ENCODE data around the gene GATD1. TPM values are rescaled to one million over a fixed set of nuclear protein-coding genes. Genes with fewer than 3 reads are reported as not detected.

GATD1 gene
- total RNA-seq, 2 experiments from 2014 or later: 109 to 117 TPM

DNA sequence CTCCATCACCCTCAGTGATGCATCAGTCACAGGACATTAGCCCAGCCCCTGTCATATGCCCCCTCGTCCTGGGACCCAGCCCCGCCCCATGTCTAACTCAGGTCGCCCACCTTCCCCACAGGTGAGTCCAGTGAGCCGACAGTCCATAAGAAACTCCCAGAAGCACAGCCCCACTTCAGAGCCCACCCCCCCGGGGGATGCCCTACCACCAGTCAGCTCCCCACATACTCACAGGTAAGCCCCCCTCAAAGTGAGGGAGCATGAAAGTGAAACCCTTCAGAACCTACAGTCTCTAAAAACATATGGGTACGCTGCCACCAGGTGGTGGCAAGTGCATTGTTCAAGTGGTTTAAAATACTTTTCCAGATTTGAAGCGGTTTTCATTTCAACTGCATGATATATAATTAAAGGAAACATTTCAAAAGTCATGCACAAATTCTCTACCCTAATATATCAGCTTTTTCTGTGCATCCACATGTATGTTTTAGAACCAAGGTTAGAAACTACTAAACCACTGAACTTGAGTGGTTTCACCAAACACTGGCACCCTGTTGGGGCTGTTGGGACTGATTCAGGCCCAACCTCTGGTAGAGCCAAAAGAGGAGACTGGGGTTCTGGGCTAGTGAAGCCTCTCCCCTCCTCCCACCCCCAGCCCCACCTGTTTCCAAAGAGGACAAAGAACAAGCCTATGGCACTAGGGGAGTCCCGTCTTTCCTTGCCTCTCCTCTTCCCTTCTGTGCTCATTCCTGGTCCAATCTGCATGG is 54.0 kb downstream of the GATD1 start:
- Histone ChIP-seq H3K4me2 (ENCODE audit: low read length) (peak overlapping the region; percentile 77), H3K4me1 (ENCODE audit: insufficient read depth, low read length, poor library complexity, severe bottlenecking) (peaks cover 49% of the 10 kb centered on the region), H3K9me2 (ENCODE audit: insufficient read depth, low read length) (no peaks in the 10 kb centered on the region), H3K79me2 (ENCODE audit: insufficient read depth, low read depth, low read length) (no peaks in the 10 kb centered on the region), H2AFZ (ENCODE audit: low read length) (no peak overlapping the region), H3K27ac (ENCODE audit: low read depth, low read length, poor library complexity, severe bottlenecking) (no peak overlapping the region), H3K4me3 (ENCODE audit: low read depth, low read length, poor library complexity, severe bottlenecking) (peak overlapping the region; percentile 48), H3K9me3 (ENCODE audit: low read length) (no peaks in the 10 kb centered on the region), H3K36me3 (ENCODE audit: insufficient read depth, low read length) (no peaks in the 10 kb centered on the region), H4K20me1 (ENCODE audit: insufficient read depth, low read length) (no peaks in the 10 kb centered on the region)
- BruUV-seq (replicated peaks): no TSS peak
- ChIA-PET CTCF (ENCODE audit: unreplicated experiment) (interaction anchor here (0.5 to 1.7 kb wide), 4 partner anchors 21 to 96 kb away, joined by 3 to 26 read pairs (median 4); partner anchors contain the start of genes DEAF1 and TMEM80), POLR2A (interaction anchor here (1.2 to 1.5 kb wide), 2 partner anchors 26 to 66 kb away, joined by 3 read pairs; no protein-coding TSS in a partner anchor)
- intact Hi-C loops (cut with micrococcal nuclease; ENCODE audit: unreplicated experiment): loop anchor here (1.0 to 5.0 kb wide), 4 partner anchors 27 to 275 kb away; no protein-coding TSS in a partner anchor
- no peak for TF ChIP-seq EZH2phosphoT487 (IDR thresholded peaks at IDR 0.05; ENCODE audit: borderline replicate concordance, low read depth, low read length)
- TF ChIP-seq, protein P1, sequence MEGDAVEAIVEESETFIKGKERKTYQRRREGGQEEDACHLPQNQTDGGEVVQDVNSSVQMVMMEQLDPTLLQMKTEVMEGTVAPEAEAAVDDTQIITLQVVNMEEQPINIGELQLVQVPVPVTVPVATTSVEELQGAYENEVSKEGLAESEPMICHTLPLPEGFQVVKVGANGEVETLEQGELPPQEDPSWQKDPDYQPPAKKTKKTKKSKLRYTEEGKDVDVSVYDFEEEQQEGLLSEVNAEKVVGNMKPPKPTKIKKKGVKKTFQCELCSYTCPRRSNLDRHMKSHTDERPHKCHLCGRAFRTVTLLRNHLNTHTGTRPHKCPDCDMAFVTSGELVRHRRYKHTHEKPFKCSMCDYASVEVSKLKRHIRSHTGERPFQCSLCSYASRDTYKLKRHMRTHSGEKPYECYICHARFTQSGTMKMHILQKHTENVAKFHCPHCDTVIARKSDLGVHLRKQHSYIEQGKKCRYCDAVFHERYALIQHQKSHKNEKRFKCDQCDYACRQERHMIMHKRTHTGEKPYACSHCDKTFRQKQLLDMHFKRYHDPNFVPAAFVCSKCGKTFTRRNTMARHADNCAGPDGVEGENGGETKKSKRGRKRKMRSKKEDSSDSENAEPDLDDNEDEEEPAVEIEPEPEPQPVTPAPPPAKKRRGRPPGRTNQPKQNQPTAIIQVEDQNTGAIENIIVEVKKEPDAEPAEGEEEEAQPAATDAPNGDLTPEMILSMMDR (conservative IDR thresholded peaks at IDR 0.05; ENCODE audit: low read length): peak; percentile 95
- DNase-seq (ENCODE audit: low spot score): peak; percentile 76

DNA sequence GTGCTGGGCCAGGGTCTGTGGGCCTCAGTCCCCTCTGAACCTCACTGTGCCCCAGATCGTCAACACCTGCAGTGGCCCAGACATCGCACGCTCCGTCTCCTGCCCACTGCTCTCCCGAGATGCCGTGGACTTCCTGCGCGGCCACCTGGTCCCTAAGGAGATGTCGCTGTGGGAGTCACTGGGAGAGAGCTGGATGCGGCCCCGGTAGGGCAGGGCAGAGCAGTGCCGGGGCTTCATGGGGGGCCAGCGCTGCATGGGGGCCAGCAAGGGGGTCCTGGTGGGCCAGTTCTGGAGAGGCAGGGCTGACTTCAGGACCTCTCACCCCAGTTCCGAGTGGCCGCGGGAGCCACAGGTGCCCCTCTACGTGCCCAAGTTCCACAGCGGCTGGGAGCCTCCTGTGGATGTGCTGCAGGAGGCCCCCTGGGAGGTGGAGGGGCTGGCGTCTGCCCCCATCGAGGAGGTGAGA is 54.9 kb downstream of the GATD1 start:
- TF ChIP-seq, protein P1 (conservative IDR thresholded peaks at IDR 0.05; ENCODE audit: low read length): no peak
- TF ChIP-seq EZH2phosphoT487 (IDR thresholded peaks at IDR 0.05; ENCODE audit: borderline replicate concordance, low read depth, low read length): no peak
- Histone ChIP-seq H3K9me2 (ENCODE audit: insufficient read depth, low read length) (no peaks in the 10 kb centered on the region), H3K36me3 (ENCODE audit: insufficient read depth, low read length) (no peaks in the 10 kb centered on the region), H3K4me2 (ENCODE audit: low read length) (peak overlapping the region; percentile 59), H2AFZ (ENCODE audit: low read length) (no peak overlapping the region; the same call in 1 of the 2 replicates), H3K9me3 (ENCODE audit: low read length) (no peaks in the 10 kb centered on the region), H3K4me3 (ENCODE audit: low read depth, low read length, poor library complexity, severe bottlenecking) (peak overlapping the region; percentile 12), H3K4me1 (ENCODE audit: insufficient read depth, low read length, poor library complexity, severe bottlenecking) (peaks cover 49% of the 10 kb centered on the region), H3K79me2 (ENCODE audit: insufficient read depth, low read depth, low read length) (no peaks in the 10 kb centered on the region), H3K27ac (ENCODE audit: low read depth, low read length, poor library complexity, severe bottlenecking) (no peak overlapping the region), H4K20me1 (ENCODE audit: insufficient read depth, low read length) (no peaks in the 10 kb centered on the region)
- ChIA-PET POLR2A (interaction anchor here (0.6 to 1.5 kb wide), 3 partner anchors 26 to 87 kb away, joined by 3 to 5 read pairs (median 3); partner anchors contain the start of gene RPLP2), CTCF (ENCODE audit: unreplicated experiment) (interaction anchor here (0.6 to 1.7 kb wide), 6 partner anchors 22 to 1014 kb away, joined by 3 to 26 read pairs (median 4); partner anchors contain the start of genes DEAF1 and TMEM80)
- DNase-seq (ENCODE audit: low spot score): no peak
- BruUV-seq (replicated peaks): no TSS peak
- intact Hi-C loops (cut with micrococcal nuclease; ENCODE audit: unreplicated experiment): loop anchor here (5.0 kb wide), 1 partner anchor 165 kb away; no protein-coding TSS in a partner anchor
